Gastrocnemius medialis (tissue), 4 donors: Measurements from ENCODE around the gene KHDC3L. TPM values are rescaled to one million over a fixed set of nuclear protein-coding genes. Genes with fewer than 3 reads are reported as not detected.

Source experiments
- ATAC-seq, 2 donors: fragments of 150-250 bp; one replicate each; pipeline ENCODE4 v1.9.1; 2016
- DNase-seq, 2 donors: peaks; one replicate each; pipeline ENCODE4 v3.0.0-alpha.2; 2019
- H3K27ac ChIP-seq, 4 donors: fragments of 200-600 bp; sonication (generic); 1 replicate in 1 of 4; 2 replicates in 3 of 4; pipeline ENCODE4 v1.5.1; 2016 to 2018; ENCODE audit warnings: mild to moderate bottlenecking in 2 of 4, moderate library complexity in 1 of 4
- H3K27me3 ChIP-seq, 3 donors: fragments of 200-600 bp; sonication (generic) in 2 of 3; 1 replicate in 1 of 3; 2 replicates in 2 of 3; pipeline versions ENCODE4 v1.5.1 to v1.6.0; 2016 to 2019; ENCODE audit warnings: mild to moderate bottlenecking in 1 of 3, moderate library complexity in 1 of 3
- H3K36me3 ChIP-seq, 2 donors: fragments of 200-600 bp; sonication (generic) in 1 of 2; one replicate each; pipeline ENCODE4 v1.5.1; 2017 to 2018
- H3K4me1 ChIP-seq, 2 donors: fragments of 200-600 bp; sonication (generic) in 1 of 2; one replicate each; pipeline ENCODE4 v1.5.1; 2016 to 2017; ENCODE audit warnings: mild to moderate bottlenecking in 2 of 2
- H3K4me3 ChIP-seq, 4 donors: fragments of 200-600 bp; sonication (generic) in 3 of 4; 1 replicate in 1 of 4; 2 replicates in 3 of 4; pipeline ENCODE4 v1.5.1; 2016 to 2019; ENCODE audit warnings: mild to moderate bottlenecking in 2 of 4
- H3K9me3 ChIP-seq, 3 donors: fragments of 200-600 bp; sonication (generic) in 2 of 3; 1 replicate in 1 of 3; 2 replicates in 2 of 3; pipeline ENCODE4 v1.5.1; 2016 to 2019
- POLR2A ChIP-seq, 2 donors: fragments of 450-650 bp; IDR thresholded peaks; one replicate each; pipeline ENCODE4 v1.6.1; 2017; ENCODE audit warnings: antibody characterized with exemption in 2 of 2, mild to moderate bottlenecking in 2 of 2, moderate library complexity in 2 of 2
- in situ Hi-C, 4 donors: fragments of 200-750 bp; cut with MboI; loops; one replicate each; pipeline versions ENCODE4 v1.15.0 to v1.8.0; 2017; ENCODE audit warnings: low sequenced_read_pairs in 4 of 4
- intact Hi-C: fragments of 100-400 bp; cut with DNase I; formaldehyde crosslinking; loops from one replicate; pipeline ENCODE4 v1.15.1; 2023; ENCODE audit warnings: low total_unique reads
- total RNA-seq, 4 donors: library from RNA; depleted of rRNA; stranded (reverse); fragments of >200 nt; gene quantifications; one replicate each; pipeline versions ENCODE4 v1.1.0 to v1.2.3, GENCODE V29; 2016
- TF ChIP-seq, protein P1 (sequence below), 5 experiments: fragments of 450-650 bp in 3 of 5; fragments of 200-600 bp in 2 of 5; sonication (generic) in 2 of 5; IDR thresholded peaks in 4 of 5; conservative IDR thresholded peaks in 1 of 5; 1 replicate in 4 of 5; 2 replicates in 1 of 5; pipeline ENCODE4 v1.5.1; 2016 to 2019; ENCODE audit warnings: antibody characterized with exemption in 5 of 5, mild to moderate bottlenecking in 3 of 5, moderate library complexity in 3 of 5

Gene KHDC3L
- total RNA-seq, 4 donors from 2014 or later, result not detected

DNA sequence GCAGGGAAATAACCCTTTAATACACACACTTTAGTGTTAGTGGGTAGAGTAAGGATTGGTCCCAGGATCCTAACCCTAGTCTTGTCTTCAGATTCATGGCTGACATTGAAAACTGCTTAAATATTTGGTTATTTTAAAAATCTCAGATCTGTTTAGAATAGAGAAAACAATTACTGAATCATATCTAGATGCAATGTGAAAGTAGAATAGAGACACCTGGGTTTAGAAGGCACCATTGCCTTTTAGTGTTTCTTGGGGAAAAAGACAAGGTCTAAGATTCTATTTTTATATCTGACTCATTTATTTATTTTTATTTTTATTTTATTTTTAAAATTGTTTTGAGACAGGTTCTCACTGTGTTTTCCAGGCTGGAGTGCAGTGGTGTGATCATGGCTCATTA is 38.2 kb downstream of the KHDC3L start:
- no peaks in the 10 kb centered on the region for H3K9me3 ChIP-seq

DNA sequence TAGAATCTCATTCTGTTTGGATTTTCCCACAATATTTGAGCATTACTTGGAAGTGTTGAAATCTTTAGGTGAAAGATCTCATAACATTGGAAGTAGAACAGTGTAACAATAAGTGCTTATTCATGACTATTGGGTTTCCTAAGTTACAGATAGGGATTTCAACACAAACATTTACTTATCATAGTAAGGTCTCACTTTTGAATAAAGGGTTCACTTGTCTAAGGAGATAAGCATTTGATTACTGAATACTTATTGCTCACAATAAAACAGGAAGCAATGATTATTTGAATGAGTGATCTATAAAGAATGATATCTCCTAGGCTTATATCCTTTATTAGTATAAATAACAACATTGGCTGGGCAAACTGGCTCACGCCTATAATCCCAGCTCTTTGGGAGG is 46.9 kb downstream of the KHDC3L start:
- intact Hi-C loops (no loop called here), in situ Hi-C loops (no loop called here)
- TF ChIP-seq, protein P1, sequence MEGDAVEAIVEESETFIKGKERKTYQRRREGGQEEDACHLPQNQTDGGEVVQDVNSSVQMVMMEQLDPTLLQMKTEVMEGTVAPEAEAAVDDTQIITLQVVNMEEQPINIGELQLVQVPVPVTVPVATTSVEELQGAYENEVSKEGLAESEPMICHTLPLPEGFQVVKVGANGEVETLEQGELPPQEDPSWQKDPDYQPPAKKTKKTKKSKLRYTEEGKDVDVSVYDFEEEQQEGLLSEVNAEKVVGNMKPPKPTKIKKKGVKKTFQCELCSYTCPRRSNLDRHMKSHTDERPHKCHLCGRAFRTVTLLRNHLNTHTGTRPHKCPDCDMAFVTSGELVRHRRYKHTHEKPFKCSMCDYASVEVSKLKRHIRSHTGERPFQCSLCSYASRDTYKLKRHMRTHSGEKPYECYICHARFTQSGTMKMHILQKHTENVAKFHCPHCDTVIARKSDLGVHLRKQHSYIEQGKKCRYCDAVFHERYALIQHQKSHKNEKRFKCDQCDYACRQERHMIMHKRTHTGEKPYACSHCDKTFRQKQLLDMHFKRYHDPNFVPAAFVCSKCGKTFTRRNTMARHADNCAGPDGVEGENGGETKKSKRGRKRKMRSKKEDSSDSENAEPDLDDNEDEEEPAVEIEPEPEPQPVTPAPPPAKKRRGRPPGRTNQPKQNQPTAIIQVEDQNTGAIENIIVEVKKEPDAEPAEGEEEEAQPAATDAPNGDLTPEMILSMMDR (IDR thresholded peaks at IDR 0.05 in 4 of 5, conservative IDR thresholded peaks at IDR 0.05 in 1 of 5), result no peak
- no peak for TF ChIP-seq POLR2A (IDR thresholded peaks at IDR 0.05)
- Histone ChIP-seq H3K9me3 (no peaks in the 10 kb centered on the region), H3K27ac (no peak overlapping the region), H3K36me3 (no peaks in the 10 kb centered on the region), H3K27me3 (no peaks in the 10 kb centered on the region), H3K4me1 (no peaks in the 10 kb centered on the region), H3K4me3 (no peak overlapping the region)
- DNase-seq, result no peak
- no peak for ATAC-seq

More for the DNA sequence above, 38.2 kb downstream of the KHDC3L start:
- intact Hi-C loops, result no loop called here
- Histone ChIP-seq H3K4me1 (no peaks in the 10 kb centered on the region), H3K27me3 (no peaks in the 10 kb centered on the region), H3K27ac (no peak overlapping the region), H3K4me3 (no peak overlapping the region), H3K36me3 (no peaks in the 10 kb centered on the region)
- DNase-seq, result no peak
- no peak for TF ChIP-seq POLR2A (IDR thresholded peaks at IDR 0.05)
- TF ChIP-seq, protein P1 (IDR thresholded peaks at IDR 0.05 in 4 of 5, conservative IDR thresholded peaks at IDR 0.05 in 1 of 5), result no peak
- in situ Hi-C loops, result no loop called here
- no peak for ATAC-seq

DNA sequence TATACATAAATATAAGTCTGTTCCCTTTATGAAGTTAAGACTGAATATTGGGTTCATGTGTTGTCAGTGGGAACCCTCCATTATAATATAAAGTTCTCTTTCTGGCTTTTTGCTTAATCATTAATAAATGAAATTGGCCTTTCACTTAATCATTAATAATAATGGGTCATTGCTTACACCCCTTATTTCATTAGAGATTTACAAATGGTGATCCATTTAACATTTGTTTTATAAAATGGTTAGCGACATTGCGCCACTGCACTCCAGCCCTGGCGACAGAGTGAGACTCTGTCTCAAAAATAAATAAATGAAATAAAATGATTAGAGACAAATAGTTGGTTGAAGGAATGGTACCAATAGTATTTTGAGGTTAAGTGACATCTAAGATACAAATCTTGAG is 50.6 kb downstream of the KHDC3L start:
- intact Hi-C loops (no loop called here), in situ Hi-C loops (no loop called here)
- no peaks in the 10 kb centered on the region for H3K9me3 ChIP-seq
- no peak for TF ChIP-seq POLR2A (IDR thresholded peaks at IDR 0.05)
- TF ChIP-seq, protein P1 (IDR thresholded peaks at IDR 0.05 in 4 of 5, conservative IDR thresholded peaks at IDR 0.05 in 1 of 5), result no peak
- ATAC-seq, result no peak
- H3K36me3 ChIP-seq, result no peaks in the 10 kb centered on the region
- DNase-seq, result no peak
- no peak overlapping the region for H3K27ac ChIP-seq
- no peaks in the 10 kb centered on the region for H3K4me1 ChIP-seq
- H3K27me3 ChIP-seq, result no peaks in the 10 kb centered on the region
- no peak overlapping the region for H3K4me3 ChIP-seq

Other genes starting within 250 kb of the KHDC3L start
- gene KHDC1L, start 137.2 kb upstream of the KHDC3L start, total RNA-seq, result not detected
- gene KHDC1, start 99.5 kb upstream of the KHDC3L start, total RNA-seq, result not detected
- not detected for gene DPPA5, start 8.4 kb upstream of the KHDC3L start, total RNA-seq
- gene OOEP, start 7.2 kb downstream of the KHDC3L start, total RNA-seq, result not detected
- 1 to 10 TPM in 1 of 4 donors, not detected in 3; 1.1 TPM for gene DDX43, start 32.2 kb downstream of the KHDC3L start, total RNA-seq
- gene CGAS, start 89.6 kb downstream of the KHDC3L start, total RNA-seq, result 1 to 10 TPM in 2 of 4 donors, under 1 TPM in 2; 0.49 to 1.6 (median 1.2) TPM
- 10 to 100 TPM; 16.4 to 43.4 (median 21.9) TPM for gene MTO1, start 99.1 kb downstream of the KHDC3L start, total RNA-seq
- 1,000 to 10,000 TPM in 3 of 4 donors, 100 to 1,000 TPM in 1; 846 to 1,271 (median 1,198) TPM for gene EEF1A1, start 158.4 kb downstream of the KHDC3L start, total RNA-seq